Osteocyte (in vitro differentiated cells): ENCODE results near the gene REEP3. TPM values are rescaled to one million over a fixed set of nuclear protein-coding genes. Genes with fewer than 3 reads are reported as not detected.

ENCODE experiments used
- DNase-seq: peaks from one replicate; pipeline ENCODE4 v3.0.0; 2021; ENCODE audit warnings: mixed read lengths; ENCODE audit not compliant: unreplicated experiment; ENCODE audit errors: extremely low spot score
- H3K27ac Mint-ChIP-seq: one replicate; pipeline ENCODE4 v1.8.0; 2021; ENCODE audit warnings: mild to moderate bottlenecking, mixed read lengths; ENCODE audit not compliant: unreplicated experiment
- H3K27me3 Mint-ChIP-seq: one replicate; pipeline ENCODE4 v1.8.0; 2021; ENCODE audit warnings: mixed read lengths; ENCODE audit not compliant: unreplicated experiment
- H3K36me3 Mint-ChIP-seq: one replicate; pipeline ENCODE4 v1.8.0; 2021; ENCODE audit warnings: mixed read lengths; ENCODE audit not compliant: unreplicated experiment
- H3K4me1 Mint-ChIP-seq: one replicate; pipeline ENCODE4 v1.8.0; 2021; ENCODE audit warnings: mixed read lengths; ENCODE audit not compliant: unreplicated experiment
- H3K4me3 Mint-ChIP-seq: one replicate; pipeline ENCODE4 v1.8.0; 2021; ENCODE audit warnings: mild to moderate bottlenecking, moderate library complexity, mixed read lengths; ENCODE audit not compliant: unreplicated experiment
- H3K9me3 Mint-ChIP-seq: one replicate; pipeline ENCODE4 v1.8.0; 2021; ENCODE audit warnings: mixed read lengths; ENCODE audit not compliant: unreplicated experiment
- CTCF ChIP-seq: fragments of 200-600 bp; sonication (generic); IDR thresholded peaks from 2 replicates; pipeline ENCODE4 v1.5.0; 2021; ENCODE audit warnings: antibody characterized with exemption, mild to moderate bottlenecking, moderate library complexity
- total RNA-seq: library from RNA; stranded (reverse); gene quantifications from 2 replicates; pipeline ENCODE4 v1.2.1, GENCODE V29; 2021

Gene REEP3
- total RNA-seq, 1 donor from 2014 or later, result 85.7 TPM

- H3K27ac Mint-ChIP-seq, result no peak overlapping the region
- H3K36me3 Mint-ChIP-seq, result peaks cover 2% of the 10 kb centered on the region
- peaks cover 51% of the 10 kb centered on the region for H3K4me1 Mint-ChIP-seq
- DNase-seq, result no peak
- no peaks in the 10 kb centered on the region for H3K27me3 Mint-ChIP-seq
- no peak for TF ChIP-seq CTCF
- no peaks in the 10 kb centered on the region for H3K9me3 Mint-ChIP-seq
- H3K4me3 Mint-ChIP-seq, result no peak overlapping the region
Observed at GRCh38 chr10:63501954-63502353, 19.2 kb upstream of the REEP3 start.

GRCh38 chr10:63502832-63503231 lies 18.4 kb upstream of the REEP3 start:
- Mint-ChIP-seq H3K27ac (no peak overlapping the region), H3K36me3 (peaks cover 2% of the 10 kb centered on the region), H3K27me3 (no peaks in the 10 kb centered on the region), H3K4me1 (peaks cover 43% of the 10 kb centered on the region), H3K4me3 (no peak overlapping the region), H3K9me3 (no peaks in the 10 kb centered on the region)
- DNase-seq, result no peak
- TF ChIP-seq CTCF, result no peak

GRCh38 chr10:63503395-63503794 lies 17.8 kb upstream of the REEP3 start:
- peaks cover 37% of the 10 kb centered on the region for H3K4me1 Mint-ChIP-seq
- H3K9me3 Mint-ChIP-seq, result no peaks in the 10 kb centered on the region
- H3K36me3 Mint-ChIP-seq, result peaks cover 5% of the 10 kb centered on the region
- no peak overlapping the region for H3K27ac Mint-ChIP-seq
- no peak for TF ChIP-seq CTCF
- H3K4me3 Mint-ChIP-seq, result no peak overlapping the region
- no peaks in the 10 kb centered on the region for H3K27me3 Mint-ChIP-seq
- no peak for DNase-seq

DNA sequence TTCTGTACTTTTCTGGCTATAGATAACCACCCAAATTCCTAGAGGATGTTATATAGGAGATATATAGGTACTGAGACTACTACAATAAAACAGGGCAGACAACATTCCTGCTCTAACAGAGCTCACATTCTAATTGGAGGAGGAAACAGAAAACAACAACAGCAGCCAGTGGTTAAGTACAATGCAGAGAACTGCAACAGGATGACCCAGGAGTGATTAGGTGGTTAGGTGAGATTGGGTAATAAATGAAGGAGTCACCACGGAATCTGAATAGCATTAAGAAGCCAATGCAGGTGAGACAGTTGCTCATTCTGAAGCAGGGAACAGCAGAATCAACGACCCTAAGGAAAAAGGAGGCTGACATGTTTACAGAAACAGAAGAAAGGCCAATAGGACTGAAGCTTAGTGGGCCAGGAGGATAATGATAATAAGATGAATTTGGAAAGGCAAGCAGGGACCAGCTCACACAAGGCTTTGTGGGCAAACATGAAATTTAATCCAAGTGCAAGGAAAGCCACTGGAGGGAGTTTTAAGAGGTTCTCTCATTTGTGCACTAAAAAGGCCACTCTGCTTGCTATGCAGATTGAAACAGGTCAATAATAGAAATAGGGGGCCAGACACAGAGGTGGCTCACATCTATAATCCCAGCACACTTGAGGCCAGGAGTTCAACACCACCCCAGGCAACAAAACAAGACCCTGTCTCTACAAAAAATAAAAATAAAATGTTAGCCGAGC lies 16.9 kb upstream of the REEP3 start:
- H3K4me1 Mint-ChIP-seq, result peaks cover 31% of the 10 kb centered on the region
- DNase-seq, result no peak
- H3K4me3 Mint-ChIP-seq, result no peak overlapping the region
- H3K36me3 Mint-ChIP-seq, result peaks cover 7% of the 10 kb centered on the region
- no peaks in the 10 kb centered on the region for H3K9me3 Mint-ChIP-seq
- H3K27me3 Mint-ChIP-seq, result no peaks in the 10 kb centered on the region
- H3K27ac Mint-ChIP-seq, result peak overlapping the region; percentile 67
- no peak for TF ChIP-seq CTCF

- H3K36me3 Mint-ChIP-seq, result peaks cover 8% of the 10 kb centered on the region
- H3K27ac Mint-ChIP-seq, result peak overlapping the region; percentile 15
- H3K9me3 Mint-ChIP-seq, result no peaks in the 10 kb centered on the region
- no peak for TF ChIP-seq CTCF
- DNase-seq, result no peak
- no peaks in the 10 kb centered on the region for H3K27me3 Mint-ChIP-seq
- H3K4me1 Mint-ChIP-seq, result peaks cover 31% of the 10 kb centered on the region
- no peak overlapping the region for H3K4me3 Mint-ChIP-seq
Observed at GRCh38 chr10:63505562-63505961, 15.6 kb upstream of the REEP3 start.
